Measurements from ENCODE around the gene PLEKHA1.

Gene PLEKHA1

GRCh38 chr10:122426829-122427228, 52.3 kb downstream of the PLEKHA1 start:
- DNase-seq: no peak

- DNase-seq: no peak
Observed at GRCh38 chr10:122427280-122427679, 52.8 kb downstream of the PLEKHA1 start.

- DNase-seq: no peak
Observed at GRCh38 chr10:122435212-122435827, 60.8 kb downstream of the PLEKHA1 start.

- DNase-seq: no peak
Observed at GRCh38 chr10:122441961-122442360, 67.5 kb downstream of the PLEKHA1 start.

- no peak for DNase-seq
Observed at GRCh38 chr10:122445469-122445868, 71.0 kb downstream of the PLEKHA1 start.

GRCh38 chr10:122445904-122446303, 71.4 kb downstream of the PLEKHA1 start:
- no peak for DNase-seq

- DNase-seq: no peak
Observed at GRCh38 chr10:122446668-122447423, 72.3 kb downstream of the PLEKHA1 start.

- DNase-seq: no peak
Observed at GRCh38 chr10:122448600-122448999, 74.1 kb downstream of the PLEKHA1 start.

- no peak for DNase-seq
Observed at GRCh38 chr10:122449153-122449552, 74.6 kb downstream of the PLEKHA1 start.

GRCh38 chr10:122450353-122450990, 76.0 kb downstream of the PLEKHA1 start:
- no peak for DNase-seq

- DNase-seq: no peak
Observed at GRCh38 chr10:122454071-122454470, 79.6 kb downstream of the PLEKHA1 start.

GRCh38 chr10:122454603-122455080, 80.1 kb downstream of the PLEKHA1 start, which contains the start of gene ARMS2:
Gene ARMS2 (plus strand): TSS chr10:122454653. CDS start chr10:122454728, 75 bp downstream.
- no peak for DNase-seq

GRCh38 chr10:122455376-122456079, 81.0 kb downstream of the PLEKHA1 start:
- DNase-seq: no peak

- no peak for DNase-seq
Observed at GRCh38 chr10:122457934-122458333, 83.4 kb downstream of the PLEKHA1 start.

- no peak for DNase-seq
Observed at GRCh38 chr10:122458693-122459092, 84.2 kb downstream of the PLEKHA1 start.

GRCh38 chr10:122459561-122460273, 85.2 kb downstream of the PLEKHA1 start:
- no peak for DNase-seq

GRCh38 chr10:122460891-122461293, 86.4 kb downstream of the PLEKHA1 start:
- DNase-seq: no peak

GRCh38 chr10:122461367-122461728, 86.8 kb downstream of the PLEKHA1 start, which contains the start of gene HTRA1:
Gene HTRA1 (plus strand): TSS chr10:122461553. CDS start chr10:122461653, 100 bp downstream.
- DNase-seq: no peak

GRCh38 chr10:122461729-122462532, 87.4 kb downstream of the PLEKHA1 start:
- DNase-seq: no peak

- no peak for DNase-seq
Observed at GRCh38 chr10:122462533-122463465, 88.3 kb downstream of the PLEKHA1 start.
